Measurements from ENCODE around the gene GSX1. TPM values are rescaled to one million over a fixed set of nuclear protein-coding genes. Genes with fewer than 3 reads are reported as not detected.

GSX1 gene
- total RNA-seq, 4 donors from 2014 or later = not detected

DNA sequence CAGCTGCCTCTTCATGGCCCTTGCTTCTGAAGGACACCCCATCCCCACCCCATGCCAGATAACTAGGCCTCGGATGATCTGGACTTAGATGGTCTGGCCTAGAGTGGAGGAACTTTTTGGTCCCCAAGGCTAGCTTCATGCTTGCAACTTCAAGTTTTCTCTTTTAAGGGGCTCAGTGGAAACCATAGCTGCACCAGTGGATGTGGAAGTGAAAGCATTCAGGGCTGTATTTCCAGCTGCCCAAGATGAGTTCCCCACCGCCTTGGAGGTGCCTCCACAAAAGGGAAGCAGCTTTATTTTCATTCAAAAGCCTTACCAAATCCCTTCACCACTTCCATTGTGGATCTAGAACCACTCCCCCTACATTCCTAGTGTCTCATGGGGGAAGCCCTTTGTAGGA is 17.6 kb upstream of the GSX1 start:
- TF ChIP-seq, protein P1, sequence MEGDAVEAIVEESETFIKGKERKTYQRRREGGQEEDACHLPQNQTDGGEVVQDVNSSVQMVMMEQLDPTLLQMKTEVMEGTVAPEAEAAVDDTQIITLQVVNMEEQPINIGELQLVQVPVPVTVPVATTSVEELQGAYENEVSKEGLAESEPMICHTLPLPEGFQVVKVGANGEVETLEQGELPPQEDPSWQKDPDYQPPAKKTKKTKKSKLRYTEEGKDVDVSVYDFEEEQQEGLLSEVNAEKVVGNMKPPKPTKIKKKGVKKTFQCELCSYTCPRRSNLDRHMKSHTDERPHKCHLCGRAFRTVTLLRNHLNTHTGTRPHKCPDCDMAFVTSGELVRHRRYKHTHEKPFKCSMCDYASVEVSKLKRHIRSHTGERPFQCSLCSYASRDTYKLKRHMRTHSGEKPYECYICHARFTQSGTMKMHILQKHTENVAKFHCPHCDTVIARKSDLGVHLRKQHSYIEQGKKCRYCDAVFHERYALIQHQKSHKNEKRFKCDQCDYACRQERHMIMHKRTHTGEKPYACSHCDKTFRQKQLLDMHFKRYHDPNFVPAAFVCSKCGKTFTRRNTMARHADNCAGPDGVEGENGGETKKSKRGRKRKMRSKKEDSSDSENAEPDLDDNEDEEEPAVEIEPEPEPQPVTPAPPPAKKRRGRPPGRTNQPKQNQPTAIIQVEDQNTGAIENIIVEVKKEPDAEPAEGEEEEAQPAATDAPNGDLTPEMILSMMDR (IDR thresholded peaks at IDR 0.05 in 4 of 5, conservative IDR thresholded peaks at IDR 0.05 in 1 of 5) = no peak
- no peak for TF ChIP-seq POLR2A (IDR thresholded peaks at IDR 0.05)
- ATAC-seq = no peak
- Histone ChIP-seq H3K27ac (no peak overlapping the region), H3K4me1 (no peaks in the 10 kb centered on the region), H3K27me3 (peaks cover 6 to 9% (median 7%) of the 10 kb centered on the region in 3 donors), H3K4me3 (no peak overlapping the region), H3K9me3 (no peaks in the 10 kb centered on the region), H3K36me3 (no peaks in the 10 kb centered on the region)
- intact Hi-C loops (cut with DNase I; ENCODE audit: low total_unique reads) (no loop called here), in situ Hi-C loops (cut with MboI; ENCODE audit: low sequenced_read_pairs in 4 of 4) (no loop called here)
- DNase-seq = no peak

DNA sequence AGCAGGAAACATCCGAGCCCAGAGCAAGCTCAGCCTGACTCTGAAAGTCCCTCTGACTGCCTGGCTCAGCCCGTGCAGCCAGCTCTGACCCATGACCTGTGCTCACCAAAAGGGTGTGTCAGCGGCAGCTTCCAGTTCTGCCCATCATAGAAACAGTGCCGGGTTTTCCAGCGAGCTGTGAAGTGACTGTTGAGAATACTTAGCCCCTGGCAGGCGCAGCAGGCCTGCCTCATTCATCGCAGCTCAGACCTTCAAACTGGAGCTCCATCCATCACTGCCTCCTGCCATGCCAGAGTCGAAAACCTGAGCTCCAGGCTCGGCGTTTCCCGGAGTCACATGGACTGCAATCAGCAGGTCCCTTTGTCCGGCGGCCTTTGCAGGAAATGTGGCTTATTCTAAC is 16.3 kb upstream of the GSX1 start:
- Histone ChIP-seq H3K4me1 (no peaks in the 10 kb centered on the region), H3K27ac (no peak overlapping the region), H3K36me3 (no peaks in the 10 kb centered on the region), H3K4me3 (no peak overlapping the region), H3K9me3 (no peaks in the 10 kb centered on the region), H3K27me3 (peaks cover 6 to 14% (median 9%) of the 10 kb centered on the region in 3 donors)
- DNase-seq = no peak
- intact Hi-C loops (cut with DNase I; ENCODE audit: low total_unique reads) = no loop called here
- in situ Hi-C loops (cut with MboI; ENCODE audit: low sequenced_read_pairs in 4 of 4) = no loop called here
- no peak for ATAC-seq
- TF ChIP-seq, protein P1 (IDR thresholded peaks at IDR 0.05 in 4 of 5, conservative IDR thresholded peaks at IDR 0.05 in 1 of 5) = no peak
- no peak for TF ChIP-seq POLR2A (IDR thresholded peaks at IDR 0.05)

DNA sequence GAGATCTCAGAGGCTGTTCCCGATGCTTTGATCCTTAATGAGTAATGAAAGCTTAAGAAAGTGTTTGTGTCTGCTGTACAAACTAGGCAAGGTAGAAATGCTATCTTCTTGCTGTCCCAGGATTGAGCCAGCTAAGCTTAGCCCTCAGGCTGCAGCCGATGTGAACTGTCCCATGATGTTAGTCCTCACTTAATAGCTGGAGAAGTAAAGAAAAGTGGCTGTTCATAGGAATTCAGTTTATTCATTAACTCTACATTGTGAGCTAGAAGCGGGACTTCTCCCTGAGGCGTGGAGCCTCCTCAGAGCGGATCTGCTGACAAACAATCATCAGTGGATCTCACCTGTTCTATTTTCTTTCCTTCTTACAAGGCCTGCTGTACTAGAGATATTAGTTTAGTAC is 10.1 kb upstream of the GSX1 start:
- intact Hi-C loops (cut with DNase I; ENCODE audit: low total_unique reads) = no loop called here
- TF ChIP-seq, protein P1 (IDR thresholded peaks at IDR 0.05 in 4 of 5, conservative IDR thresholded peaks at IDR 0.05 in 1 of 5) = no peak
- no peak for TF ChIP-seq POLR2A (IDR thresholded peaks at IDR 0.05)

GRCh38 chr13:27783111-27783510 is 9.2 kb upstream of the GSX1 start:
- no peak for DNase-seq
- Histone ChIP-seq H3K36me3 (no peaks in the 10 kb centered on the region), H3K9me3 (no peaks in the 10 kb centered on the region), H3K27ac (no peak overlapping the region), H3K27me3 (peaks cover 9 to 36% (median 15%) of the 10 kb centered on the region in 3 donors), H3K4me1 (no peaks in the 10 kb centered on the region), H3K4me3 (no peak overlapping the region)
- intact Hi-C loops (cut with DNase I; ENCODE audit: low total_unique reads) = no loop called here
- no peak for ATAC-seq
- TF ChIP-seq, protein P1 (IDR thresholded peaks at IDR 0.05 in 4 of 5, conservative IDR thresholded peaks at IDR 0.05 in 1 of 5) = peak in 1 of 5 experiments; percentile 15
- no peak for TF ChIP-seq POLR2A (IDR thresholded peaks at IDR 0.05)
- in situ Hi-C loops (cut with MboI; ENCODE audit: low sequenced_read_pairs in 4 of 4) = no loop called here

More for the DNA sequence above, 10.1 kb upstream of the GSX1 start:
- Histone ChIP-seq H3K27ac (no peak overlapping the region), H3K4me3 (no peak overlapping the region), H3K36me3 (no peaks in the 10 kb centered on the region), H3K4me1 (no peaks in the 10 kb centered on the region), H3K27me3 (peaks cover 9 to 27% (median 13%) of the 10 kb centered on the region in 3 donors), H3K9me3 (no peaks in the 10 kb centered on the region)
- DNase-seq = no peak
- in situ Hi-C loops (cut with MboI; ENCODE audit: low sequenced_read_pairs in 4 of 4) = no loop called here
- ATAC-seq = no peak

- H3K27me3 ChIP-seq = peaks cover 52 to 79% (median 65%) of the 10 kb centered on the region in 3 donors
- no peak for ATAC-seq
- intact Hi-C loops (cut with DNase I; ENCODE audit: low total_unique reads) = no loop called here
- no peak for DNase-seq
- H3K4me1 ChIP-seq = peaks cover 20 to 34% of the 10 kb centered on the region in 2 donors
- H3K36me3 ChIP-seq = no peaks in the 10 kb centered on the region
- no peak overlapping the region for H3K27ac ChIP-seq
- H3K4me3 ChIP-seq = no peak overlapping the region
- no peaks in the 10 kb centered on the region for H3K9me3 ChIP-seq
- in situ Hi-C loops (cut with MboI; ENCODE audit: low sequenced_read_pairs in 4 of 4) = no loop called here
- TF ChIP-seq POLR2A (IDR thresholded peaks at IDR 0.05) = no peak
- TF ChIP-seq, protein P1 (IDR thresholded peaks at IDR 0.05 in 4 of 5, conservative IDR thresholded peaks at IDR 0.05 in 1 of 5) = no peak
These were observed 4.0 kb upstream of the GSX1 start for GRCh38 chr13:27788271-27788670.

Data from gastrocnemius medialis (tissue), 4 donors.